ENCODE data around the gene ALKBH4. TPM values are rescaled to one million over a fixed set of nuclear protein-coding genes. Genes with fewer than 3 reads are reported as not detected.

The ALKBH4 gene
- total RNA-seq, 1 donor from 2014 or later: 19.3 TPM

DNA sequence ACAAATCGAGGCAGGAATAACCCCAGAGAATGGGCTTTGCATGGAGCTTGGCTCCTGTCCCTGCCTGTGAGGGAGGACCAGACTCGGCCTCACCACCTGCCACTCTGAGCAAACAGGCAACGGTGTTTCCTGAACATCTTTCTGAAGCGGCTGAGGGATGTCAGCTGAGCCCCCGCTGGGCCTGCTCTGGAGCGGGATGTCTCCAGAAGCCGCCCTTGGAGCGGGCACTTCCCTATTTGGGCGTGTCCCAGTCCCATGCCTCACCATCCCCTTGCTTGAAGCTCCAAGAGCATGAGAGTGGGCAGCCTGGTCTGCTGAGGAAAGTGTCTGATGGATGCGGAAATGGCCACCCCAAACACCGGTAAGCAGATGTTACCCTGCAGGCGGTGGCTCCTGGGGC lies 10.2 kb downstream of the ALKBH4 start:
- H3K4me3 ChIP-seq (ENCODE audit: low read depth, low read length): no peak overlapping the region
- no peak for DNase-seq (ENCODE audit: low read depth)
- TF ChIP-seq, protein P1, sequence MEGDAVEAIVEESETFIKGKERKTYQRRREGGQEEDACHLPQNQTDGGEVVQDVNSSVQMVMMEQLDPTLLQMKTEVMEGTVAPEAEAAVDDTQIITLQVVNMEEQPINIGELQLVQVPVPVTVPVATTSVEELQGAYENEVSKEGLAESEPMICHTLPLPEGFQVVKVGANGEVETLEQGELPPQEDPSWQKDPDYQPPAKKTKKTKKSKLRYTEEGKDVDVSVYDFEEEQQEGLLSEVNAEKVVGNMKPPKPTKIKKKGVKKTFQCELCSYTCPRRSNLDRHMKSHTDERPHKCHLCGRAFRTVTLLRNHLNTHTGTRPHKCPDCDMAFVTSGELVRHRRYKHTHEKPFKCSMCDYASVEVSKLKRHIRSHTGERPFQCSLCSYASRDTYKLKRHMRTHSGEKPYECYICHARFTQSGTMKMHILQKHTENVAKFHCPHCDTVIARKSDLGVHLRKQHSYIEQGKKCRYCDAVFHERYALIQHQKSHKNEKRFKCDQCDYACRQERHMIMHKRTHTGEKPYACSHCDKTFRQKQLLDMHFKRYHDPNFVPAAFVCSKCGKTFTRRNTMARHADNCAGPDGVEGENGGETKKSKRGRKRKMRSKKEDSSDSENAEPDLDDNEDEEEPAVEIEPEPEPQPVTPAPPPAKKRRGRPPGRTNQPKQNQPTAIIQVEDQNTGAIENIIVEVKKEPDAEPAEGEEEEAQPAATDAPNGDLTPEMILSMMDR (conservative IDR thresholded peaks at IDR 0.05; ENCODE audit: low read depth, low read length): no peak

DNA sequence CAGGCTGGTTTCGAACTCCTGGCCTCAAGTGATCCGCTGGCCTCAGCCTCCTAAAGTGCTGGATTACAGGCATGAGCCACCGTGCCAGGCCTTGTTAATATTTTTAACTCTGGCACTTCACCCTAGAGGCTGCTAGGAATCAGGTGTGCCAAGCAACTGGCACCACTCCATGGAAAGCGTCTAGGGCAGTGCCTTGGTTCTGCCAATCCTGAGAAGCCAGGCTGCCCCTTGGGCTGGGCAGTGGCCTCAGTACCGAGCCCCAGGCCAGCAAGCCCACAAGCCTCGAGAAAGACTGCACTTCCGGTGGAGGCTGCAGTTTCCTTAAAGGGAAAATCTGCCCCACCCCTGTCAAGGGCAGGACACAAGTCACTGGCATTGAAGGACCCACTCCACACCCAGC lies 11.3 kb downstream of the ALKBH4 start:
- no peak overlapping the region for H3K4me3 ChIP-seq (ENCODE audit: low read depth, low read length)

DNA sequence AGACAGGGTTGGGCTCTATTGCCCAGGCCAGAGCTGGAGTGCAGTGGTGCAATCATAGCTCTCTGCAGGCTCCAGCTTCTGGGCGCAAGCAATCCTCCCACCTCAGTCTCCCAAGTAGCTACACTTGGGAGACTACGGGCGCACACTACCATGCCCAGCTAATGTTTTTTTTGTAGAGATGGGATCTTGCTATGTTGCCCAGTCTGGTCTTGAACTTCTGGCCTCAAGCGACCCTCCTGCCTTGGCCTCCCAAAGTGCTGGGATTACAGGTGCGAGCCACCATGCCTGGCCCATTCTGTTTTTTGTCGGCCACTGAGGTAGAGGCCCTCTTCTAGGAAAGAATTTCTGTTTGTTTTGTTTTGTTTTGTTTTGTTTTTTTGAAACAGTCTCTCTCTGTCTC lies 12.2 kb downstream of the ALKBH4 start:
- DNase-seq (ENCODE audit: low read depth): no peak
- no peak overlapping the region for H3K4me3 ChIP-seq (ENCODE audit: low read depth, low read length)
- TF ChIP-seq, protein P1 (conservative IDR thresholded peaks at IDR 0.05; ENCODE audit: low read depth, low read length): no peak

More for the DNA sequence above, 11.3 kb downstream of the ALKBH4 start:
- no peak for DNase-seq (ENCODE audit: low read depth)
- TF ChIP-seq, protein P1 (conservative IDR thresholded peaks at IDR 0.05; ENCODE audit: low read depth, low read length): no peak

DNA sequence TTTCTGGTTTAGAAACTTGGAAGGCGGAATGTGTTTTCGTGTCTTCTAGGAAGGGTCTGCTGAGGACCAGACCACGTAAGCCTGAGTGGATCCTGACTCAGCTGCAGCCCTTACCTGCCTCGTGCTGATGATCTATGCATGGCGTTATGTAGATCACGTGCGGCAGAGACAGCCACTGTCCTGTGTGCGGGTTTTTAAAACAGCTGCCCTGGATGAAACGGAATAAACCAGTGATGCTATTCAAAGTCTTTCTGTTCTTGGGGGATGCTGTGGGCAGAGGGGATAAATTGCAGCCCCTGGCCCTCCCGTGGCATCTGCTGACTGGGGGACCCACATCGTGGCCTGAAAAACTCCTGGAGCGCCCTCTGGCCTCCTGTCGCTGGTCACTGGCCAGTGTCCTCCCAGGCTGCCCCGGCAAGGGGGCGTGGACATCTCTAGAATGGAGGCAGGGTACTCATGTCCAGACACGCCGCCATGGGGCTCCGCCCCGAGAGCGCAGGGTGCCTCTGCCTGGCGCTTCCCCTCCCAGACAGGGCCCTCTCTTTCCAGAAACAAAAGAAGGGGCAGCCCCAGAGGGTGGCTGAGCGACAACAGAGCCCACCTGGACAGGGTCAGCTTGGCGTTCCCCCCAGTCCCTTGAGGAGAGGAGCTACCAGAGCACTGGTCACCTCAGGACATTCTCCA lies 13.2 kb downstream of the ALKBH4 start:
- TF ChIP-seq, protein P1 (conservative IDR thresholded peaks at IDR 0.05; ENCODE audit: low read depth, low read length): peak; percentile 21
- peak overlapping the region; percentile 21 for H3K4me3 ChIP-seq (ENCODE audit: low read depth, low read length)

DNA sequence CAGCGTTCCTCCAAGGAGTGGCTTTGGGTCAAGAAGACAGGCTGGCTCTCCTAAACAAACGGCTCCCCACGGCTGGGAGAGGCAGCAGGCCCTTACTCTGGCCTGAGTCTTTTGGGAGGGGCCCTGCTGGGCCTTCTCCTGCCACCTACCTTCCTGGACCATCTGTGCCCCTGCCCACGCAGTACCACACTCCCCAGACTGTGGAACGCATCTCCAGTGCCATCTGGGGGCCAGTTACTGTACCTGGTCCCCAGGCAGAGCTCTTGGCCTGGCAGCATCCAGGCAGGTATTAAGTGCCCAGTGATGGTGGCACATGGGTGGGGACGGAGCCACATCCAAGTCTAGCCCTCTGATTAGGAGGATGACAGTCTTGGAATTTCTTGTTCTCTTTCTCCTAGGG lies 14.4 kb downstream of the ALKBH4 start:
- DNase-seq (ENCODE audit: low read depth): no peak
- TF ChIP-seq, protein P1 (conservative IDR thresholded peaks at IDR 0.05; ENCODE audit: low read depth, low read length): peak; percentile 36
- H3K4me3 ChIP-seq (ENCODE audit: low read depth, low read length): no peak overlapping the region

More for the DNA sequence above, 13.2 kb downstream of the ALKBH4 start:
- no peak for DNase-seq (ENCODE audit: low read depth)

DNA sequence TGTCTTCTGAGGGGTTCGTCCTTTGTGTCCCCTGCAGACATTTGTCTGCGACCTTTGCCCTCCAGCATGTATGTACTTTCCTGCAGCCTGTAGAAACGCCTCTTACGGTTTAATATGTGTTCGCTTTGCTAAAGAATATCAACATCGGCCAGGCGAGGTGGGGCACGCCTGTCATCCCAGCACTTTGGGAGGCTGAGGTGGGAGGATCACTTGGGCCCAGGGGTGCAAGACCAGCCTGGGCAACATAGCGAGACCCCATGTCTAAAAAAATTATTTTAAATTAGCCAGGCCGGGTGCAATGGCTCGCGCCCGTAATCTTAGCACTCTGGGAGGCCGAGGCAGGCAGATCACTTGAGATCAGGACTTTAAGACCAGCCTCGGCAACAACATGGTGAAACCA lies 15.5 kb downstream of the ALKBH4 start:
- TF ChIP-seq, protein P1 (conservative IDR thresholded peaks at IDR 0.05; ENCODE audit: low read depth, low read length): no peak
- no peak for DNase-seq (ENCODE audit: low read depth)
- H3K4me3 ChIP-seq (ENCODE audit: low read depth, low read length): no peak overlapping the region

DNA sequence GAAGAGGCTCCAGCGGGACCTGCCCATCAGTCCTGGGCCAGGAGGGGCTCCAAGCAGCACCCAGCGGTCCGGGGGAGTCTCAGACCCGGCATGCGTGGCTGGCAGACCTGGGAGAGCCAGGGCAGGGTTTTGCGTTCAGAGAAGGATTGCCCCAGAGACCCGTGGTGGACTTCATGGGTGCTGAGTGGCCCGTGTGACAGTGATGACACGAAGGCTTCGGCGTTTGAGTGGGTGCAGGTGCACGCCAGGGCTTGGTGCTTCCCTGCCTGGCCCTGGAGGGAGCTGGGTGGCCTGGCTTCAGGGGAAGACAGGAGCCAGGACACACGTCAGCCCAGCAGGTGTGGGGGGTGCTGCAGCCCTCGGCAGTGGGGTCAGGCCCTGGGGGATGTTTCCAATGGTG lies 17.4 kb downstream of the ALKBH4 start:
- no peak for DNase-seq (ENCODE audit: low read depth)
- H3K4me3 ChIP-seq (ENCODE audit: low read depth, low read length): no peak overlapping the region
- TF ChIP-seq, protein P1 (conservative IDR thresholded peaks at IDR 0.05; ENCODE audit: low read depth, low read length): no peak

All from epithelial cell of proximal tubule (primary cell).